Stimulated activated naive CD8-positive, alpha-beta T cell treated with anti-CD3 and anti-CD28 coated beads, Interleukin-15, amount 100 ng/mL, for 72 hours (primary cell): ENCODE measurements around the gene CHD5.
A peak's percentile ranks its signal among the peaks of the same experiment; 100 is the strongest.

ENCODE experiments used
- ATAC-seq: fragments of 150-1000 bp; cut with Tn5 transposase; 2 replicates; pipeline ENCODE4 v1.10.0; 2021; ENCODE audit warnings: mild to moderate bottlenecking, moderate library complexity
- DNase-seq, 2 donors: peaks; one replicate each; pipeline ENCODE4 v3.0.0; 2021 to 2022
- H3K27ac Mint-ChIP-seq, 2 donors: one replicate each; pipeline ENCODE4 v1.8.0; 2022; ENCODE audit warnings: mild to moderate bottlenecking in 2 of 2, mixed read lengths in 2 of 2, moderate library complexity in 2 of 2
- H3K27me3 Mint-ChIP-seq: one replicate; pipeline ENCODE4 v1.8.0; 2022; ENCODE audit warnings: mixed read lengths
- H3K4me1 Mint-ChIP-seq: one replicate; pipeline ENCODE4 v1.8.0; 2022; ENCODE audit warnings: mild to moderate bottlenecking, mixed read lengths
- H3K4me3 Mint-ChIP-seq, 2 donors: one replicate each; pipeline ENCODE4 v1.8.0; 2022; ENCODE audit warnings: mild to moderate bottlenecking in 2 of 2, mixed read lengths in 2 of 2, moderate library complexity in 1 of 2
- H3K9me3 Mint-ChIP-seq, 2 donors: one replicate each; pipeline ENCODE4 v1.8.0; 2022; ENCODE audit warnings: mixed read lengths in 2 of 2

The CHD5 gene

GRCh38 chr1:6185635-6186382, 5.7 kb upstream of the CHD5 start:
- peaks cover 71% of the 10 kb centered on the region for H3K4me1 Mint-ChIP-seq
- ATAC-seq (no peak), DNase-seq (no peak)
- no peaks in the 10 kb centered on the region for H3K9me3 Mint-ChIP-seq
- peaks cover 14% of the 10 kb centered on the region for H3K27me3 Mint-ChIP-seq
- no peak overlapping the region for H3K27ac Mint-ChIP-seq
- peak overlapping the region in 1 of 2 donors; percentile 4 for H3K4me3 Mint-ChIP-seq

- no peak overlapping the region for H3K4me3 Mint-ChIP-seq
- DNase-seq (no peak), ATAC-seq (no peak)
- no peaks in the 10 kb centered on the region for H3K9me3 Mint-ChIP-seq
- no peak overlapping the region for H3K27ac Mint-ChIP-seq
- peaks cover 18% of the 10 kb centered on the region for H3K27me3 Mint-ChIP-seq
- H3K4me1 Mint-ChIP-seq: peaks cover 71% of the 10 kb centered on the region
Measured at GRCh38 chr1:6185151-6185550, 5.0 kb upstream of the CHD5 start.

GRCh38 chr1:6184083-6184783, 4.1 kb upstream of the CHD5 start:
- no peak overlapping the region for H3K27ac Mint-ChIP-seq
- H3K9me3 Mint-ChIP-seq: no peaks in the 10 kb centered on the region
- H3K4me1 Mint-ChIP-seq: peaks cover 63% of the 10 kb centered on the region
- DNase-seq (no peak), ATAC-seq (no peak)
- H3K4me3 Mint-ChIP-seq: no peak overlapping the region
- H3K27me3 Mint-ChIP-seq: peaks cover 19% of the 10 kb centered on the region

- Mint-ChIP-seq H3K27me3 (peaks cover 25% of the 10 kb centered on the region), H3K9me3 (no peaks in the 10 kb centered on the region), H3K4me3 (no peak overlapping the region), H3K4me1 (peaks cover 56% of the 10 kb centered on the region), H3K27ac (no peak overlapping the region)
- DNase-seq (no peak), ATAC-seq (peak; percentile 50)
Measured at GRCh38 chr1:6183520-6183989, 3.4 kb upstream of the CHD5 start.

- no peak overlapping the region for H3K27ac Mint-ChIP-seq
- ATAC-seq (no peak), DNase-seq (no peak)
- peaks cover 47% of the 10 kb centered on the region for H3K27me3 Mint-ChIP-seq
- H3K4me1 Mint-ChIP-seq: peaks cover 49% of the 10 kb centered on the region
- H3K9me3 Mint-ChIP-seq: no peaks in the 10 kb centered on the region
- H3K4me3 Mint-ChIP-seq: peak overlapping the region; percentile 44 to 68
Measured at GRCh38 chr1:6181347-6181770, 1.2 kb upstream of the CHD5 start.

- Mint-ChIP-seq H3K9me3 (no peaks in the 10 kb centered on the region), H3K27me3 (peaks cover 48% of the 10 kb centered on the region), H3K27ac (no peak overlapping the region), H3K4me3 (peak overlapping the region; percentile 44 to 68), H3K4me1 (peaks cover 44% of the 10 kb centered on the region)
- no peak for DNase-seq
- peak; percentile 33 for ATAC-seq
Measured at GRCh38 chr1:6180707-6181311, 688 bp upstream of the CHD5 start.

- H3K27me3 Mint-ChIP-seq: peaks cover 48% of the 10 kb centered on the region
- DNase-seq (no peak), ATAC-seq (peak; percentile 9)
- H3K27ac Mint-ChIP-seq: no peak overlapping the region
- H3K4me1 Mint-ChIP-seq: peaks cover 37% of the 10 kb centered on the region
- no peak overlapping the region for H3K4me3 Mint-ChIP-seq
- no peaks in the 10 kb centered on the region for H3K9me3 Mint-ChIP-seq
Measured at GRCh38 chr1:6179564-6180175, 451 bp downstream of the CHD5 start.

GRCh38 chr1:6178751-6179563, 1.2 kb downstream of the CHD5 start:
- peak overlapping the region in 1 of 2 donors; percentile 1 for H3K27ac Mint-ChIP-seq
- ATAC-seq (peak; percentile 18), DNase-seq (no peak)
- peaks cover 48% of the 10 kb centered on the region for H3K27me3 Mint-ChIP-seq
- H3K4me1 Mint-ChIP-seq: peaks cover 30% of the 10 kb centered on the region
- no peaks in the 10 kb centered on the region for H3K9me3 Mint-ChIP-seq
- peak overlapping the region; percentile 8 to 49 for H3K4me3 Mint-ChIP-seq

GRCh38 chr1:6177681-6178380, 2.3 kb downstream of the CHD5 start:
- ATAC-seq (no peak), DNase-seq (no peak)
- Mint-ChIP-seq H3K4me3 (no peak overlapping the region), H3K9me3 (no peaks in the 10 kb centered on the region), H3K27me3 (peaks cover 48% of the 10 kb centered on the region), H3K27ac (no peak overlapping the region), H3K4me1 (peaks cover 25% of the 10 kb centered on the region)

GRCh38 chr1:6176779-6177178, 3.3 kb downstream of the CHD5 start:
- Mint-ChIP-seq H3K9me3 (no peaks in the 10 kb centered on the region), H3K27me3 (peaks cover 47% of the 10 kb centered on the region), H3K4me3 (no peak overlapping the region), H3K4me1 (peaks cover 21% of the 10 kb centered on the region), H3K27ac (no peak overlapping the region)
- no peak for ATAC-seq
- DNase-seq: no peak

GRCh38 chr1:6175411-6175828, 4.7 kb downstream of the CHD5 start:
- ATAC-seq (no peak), DNase-seq (no peak)
- Mint-ChIP-seq H3K27ac (no peak overlapping the region), H3K9me3 (no peaks in the 10 kb centered on the region), H3K4me1 (peaks cover 8% of the 10 kb centered on the region), H3K4me3 (no peak overlapping the region), H3K27me3 (peaks cover 39% of the 10 kb centered on the region)

- no peak overlapping the region for H3K27ac Mint-ChIP-seq
Measured at GRCh38 chr1:6174621-6175410, 5.3 kb downstream of the CHD5 start.

GRCh38 chr1:6172549-6172948, 7.6 kb downstream of the CHD5 start:
- Mint-ChIP-seq H3K27ac (no peak overlapping the region), H3K4me3 (no peak overlapping the region), H3K4me1 (peaks cover 4% of the 10 kb centered on the region), H3K27me3 (peaks cover 32% of the 10 kb centered on the region), H3K9me3 (no peaks in the 10 kb centered on the region)
- DNase-seq: no peak
- no peak for ATAC-seq

More at GRCh38 chr1:6174621-6175410, 5.3 kb downstream of the CHD5 start:
- ATAC-seq: no peak
- H3K4me1 Mint-ChIP-seq: peaks cover 8% of the 10 kb centered on the region
- no peak for DNase-seq
- no peak overlapping the region for H3K4me3 Mint-ChIP-seq
- H3K27me3 Mint-ChIP-seq: peaks cover 39% of the 10 kb centered on the region
- H3K9me3 Mint-ChIP-seq: no peaks in the 10 kb centered on the region
